Karpas-422 (cell line): Measurements from ENCODE around the gene PGS1. TPM values are rescaled to one million over a fixed set of nuclear protein-coding genes. Genes with fewer than 3 reads are reported as not detected.

ENCODE experiments used
- DNase-seq: peaks from one replicate; pipeline ENCODE4 v3.0.0-alpha.2; 2015
- H2AFZ ChIP-seq: fragments of 200-600 bp; sonication (generic); 2 replicates; pipeline ENCODE4 v1.6.1; 2014; ENCODE audit warnings: antibody characterized with exemption, low read length, mixed read lengths
- H3K27ac ChIP-seq: fragments of 200-600 bp; sonication (generic); 2 replicates; pipeline ENCODE4 v1.5.1; 2014; ENCODE audit warnings: mild to moderate bottlenecking, low read length, moderate library complexity
- H3K27me3 ChIP-seq: fragments of 200-600 bp; sonication (generic); 2 replicates; pipeline ENCODE4 v1.6.1; 2014; ENCODE audit warnings: low read length, mixed read lengths
- H3K36me3 ChIP-seq: fragments of 200-600 bp; sonication (generic); 2 replicates; pipeline ENCODE4 v1.6.1; 2014; ENCODE audit warnings: low read length, mixed read lengths; ENCODE audit not compliant: insufficient read depth
- H3K4me1 ChIP-seq: fragments of 200-600 bp; sonication (generic); 2 replicates; pipeline ENCODE4 v1.6.1; 2014; ENCODE audit warnings: mild to moderate bottlenecking, low read length, mixed read lengths
- H3K4me2 ChIP-seq: fragments of 200-600 bp; sonication (generic); 2 replicates; pipeline ENCODE4 v1.6.1; 2014; ENCODE audit warnings: low read length, low read depth, mild to moderate bottlenecking; ENCODE audit not compliant: poor library complexity, severe bottlenecking
- H3K4me3 ChIP-seq: fragments of 200-600 bp; sonication (generic); 2 replicates; pipeline ENCODE4 v1.5.1; 2014; ENCODE audit warnings: mild to moderate bottlenecking, antibody characterized with exemption, low read length, mixed read lengths
- H3K79me2 ChIP-seq: fragments of 200-600 bp; sonication (generic); 2 replicates; pipeline ENCODE4 v1.6.1; 2014; ENCODE audit warnings: mild to moderate bottlenecking, low read length, mixed read lengths
- H3K9ac ChIP-seq: fragments of 200-600 bp; sonication (generic); 2 replicates; pipeline ENCODE4 v1.6.0; 2014; ENCODE audit warnings: low read length
- H3K9me2 ChIP-seq: fragments of 200-600 bp; sonication (generic), shearing (Covaris generic); replicated peaks from 2 replicates; pipeline ENCODE4 v1.6.0; 2014; ENCODE audit warnings: mild to moderate bottlenecking, low read length, moderate library complexity; ENCODE audit not compliant: insufficient read depth
- H3K9me3 ChIP-seq: fragments of 300-700, 200-600 bp; sonication (generic); 2 replicates; pipeline ENCODE4 v1.6.1; 2014; ENCODE audit warnings: low read length, mixed read lengths
- H4K20me1 ChIP-seq: fragments of 200-600 bp; sonication (generic); 2 replicates; pipeline ENCODE4 v1.6.1; 2014; ENCODE audit warnings: mild to moderate bottlenecking, antibody characterized with exemption, low read length, low read depth; ENCODE audit not compliant: insufficient read depth
- total RNA-seq: library from RNA; depleted of rRNA; stranded (reverse); fragments of >200 nt; shearing (Covaris generic); gene quantifications from 2 replicates; pipeline ENCODE4 v1.2.3, GENCODE V29; 2014; ENCODE audit warnings: low replicate concordance

The PGS1 gene
- total RNA-seq, 1 experiment from 2014 or later: 15.9 TPM

- no peak overlapping the region for H3K27ac ChIP-seq
- no peaks in the 10 kb centered on the region for H4K20me1 ChIP-seq
- H3K4me2 ChIP-seq: peak overlapping the region; percentile 15
- H3K27me3 ChIP-seq: no peaks in the 10 kb centered on the region
- peaks cover 14% of the 10 kb centered on the region for H3K4me1 ChIP-seq
- peak; percentile 60 for DNase-seq
- H3K9me2 ChIP-seq: no peaks in the 10 kb centered on the region
- H2AFZ ChIP-seq: no peak overlapping the region
- no peaks in the 10 kb centered on the region for H3K36me3 ChIP-seq
- peak overlapping the region; percentile 20; the same call in 1 of the 2 replicates for H3K9ac ChIP-seq
- no peak overlapping the region for H3K4me3 ChIP-seq
- no peaks in the 10 kb centered on the region for H3K9me3 ChIP-seq
- H3K79me2 ChIP-seq: no peaks in the 10 kb centered on the region
These were observed 72.4 kb downstream of the PGS1 start for GRCh38 chr17:78450696-78451345.

DNA sequence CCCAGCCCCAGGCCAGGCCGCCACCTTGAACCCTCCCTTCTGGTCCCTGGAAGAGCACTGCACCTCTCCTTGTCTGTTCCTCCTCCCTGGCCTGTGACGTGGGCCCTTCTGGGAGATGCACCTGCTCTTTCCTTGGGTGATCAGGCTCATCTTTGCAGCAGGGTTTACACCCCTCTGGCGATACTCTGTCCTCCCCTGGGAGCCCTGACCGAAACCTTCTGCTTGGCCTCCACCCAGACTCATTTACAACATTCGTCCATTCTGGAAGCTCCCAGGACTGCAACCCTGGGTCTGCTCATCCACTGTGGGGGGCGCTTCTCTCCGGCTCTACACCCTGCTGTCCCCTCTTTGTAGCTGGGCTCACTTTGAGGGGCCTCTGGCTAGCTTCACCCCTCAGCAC, 73.3 kb downstream of the PGS1 start:
- Histone ChIP-seq H3K4me2 (peak overlapping the region; percentile 15), H3K27ac (no peak overlapping the region), H3K9me3 (no peaks in the 10 kb centered on the region), H3K9ac (no peak overlapping the region), H3K27me3 (no peaks in the 10 kb centered on the region), H3K36me3 (no peaks in the 10 kb centered on the region), H3K4me1 (peaks cover 14% of the 10 kb centered on the region), H2AFZ (no peak overlapping the region), H3K79me2 (no peaks in the 10 kb centered on the region), H3K4me3 (no peak overlapping the region), H3K9me2 (no peaks in the 10 kb centered on the region), H4K20me1 (no peaks in the 10 kb centered on the region)
- DNase-seq: no peak

GRCh38 chr17:78454346-78454745, 75.9 kb downstream of the PGS1 start:
- no peaks in the 10 kb centered on the region for H3K27me3 ChIP-seq
- H3K4me1 ChIP-seq: peaks cover 14% of the 10 kb centered on the region
- no peaks in the 10 kb centered on the region for H3K79me2 ChIP-seq
- H3K27ac ChIP-seq: no peak overlapping the region
- H3K9ac ChIP-seq: no peak overlapping the region
- no peak overlapping the region for H3K4me2 ChIP-seq
- no peak overlapping the region for H3K4me3 ChIP-seq
- DNase-seq: no peak
- no peak overlapping the region for H2AFZ ChIP-seq
- H4K20me1 ChIP-seq: no peaks in the 10 kb centered on the region
- no peaks in the 10 kb centered on the region for H3K9me3 ChIP-seq
- no peaks in the 10 kb centered on the region for H3K9me2 ChIP-seq
- no peaks in the 10 kb centered on the region for H3K36me3 ChIP-seq

DNA sequence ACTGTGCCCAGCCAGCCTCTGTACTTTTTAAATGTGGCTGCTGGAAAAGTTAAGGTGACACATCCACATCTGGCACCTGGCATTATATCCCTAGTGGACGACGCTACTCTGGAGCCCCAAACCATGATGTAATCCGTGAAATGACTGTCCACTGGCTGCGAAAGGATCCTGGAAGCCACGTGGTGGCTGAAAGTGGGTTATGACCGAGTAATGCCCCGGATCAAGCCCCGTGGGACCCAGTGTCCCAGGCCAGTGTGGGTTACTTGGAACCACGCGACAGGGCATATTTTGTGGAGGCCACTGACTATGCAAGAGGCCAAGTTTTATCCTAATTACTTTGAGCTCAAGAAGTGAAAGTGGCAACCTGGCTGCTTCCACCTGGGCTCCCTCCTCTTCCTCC, 79.6 kb downstream of the PGS1 start:
- Histone ChIP-seq H2AFZ (no peak overlapping the region), H3K27me3 (no peaks in the 10 kb centered on the region), H3K9ac (no peak overlapping the region), H3K9me2 (no peaks in the 10 kb centered on the region), H3K79me2 (no peaks in the 10 kb centered on the region), H3K36me3 (no peaks in the 10 kb centered on the region), H3K4me1 (no peaks in the 10 kb centered on the region), H3K27ac (no peak overlapping the region), H3K9me3 (no peaks in the 10 kb centered on the region), H3K4me2 (no peak overlapping the region), H3K4me3 (no peak overlapping the region), H4K20me1 (no peaks in the 10 kb centered on the region)
- no peak for DNase-seq

- Histone ChIP-seq H3K9ac (no peak overlapping the region), H3K4me2 (no peak overlapping the region), H3K27ac (no peak overlapping the region), H4K20me1 (no peaks in the 10 kb centered on the region), H3K9me3 (no peaks in the 10 kb centered on the region), H3K9me2 (no peaks in the 10 kb centered on the region), H3K36me3 (no peaks in the 10 kb centered on the region), H3K4me1 (no peaks in the 10 kb centered on the region), H3K4me3 (no peak overlapping the region), H3K27me3 (no peaks in the 10 kb centered on the region), H3K79me2 (no peaks in the 10 kb centered on the region), H2AFZ (no peak overlapping the region)
- DNase-seq: no peak
These were observed 80.4 kb downstream of the PGS1 start for GRCh38 chr17:78458736-78459335.

- H3K9me2 ChIP-seq: no peaks in the 10 kb centered on the region
- no peaks in the 10 kb centered on the region for H4K20me1 ChIP-seq
- DNase-seq: no peak
- no peaks in the 10 kb centered on the region for H3K27me3 ChIP-seq
- H3K4me3 ChIP-seq: no peak overlapping the region
- no peaks in the 10 kb centered on the region for H3K4me1 ChIP-seq
- H3K79me2 ChIP-seq: no peaks in the 10 kb centered on the region
- H3K9ac ChIP-seq: no peak overlapping the region
- H3K9me3 ChIP-seq: no peaks in the 10 kb centered on the region
- no peak overlapping the region for H3K27ac ChIP-seq
- no peak overlapping the region for H2AFZ ChIP-seq
- H3K4me2 ChIP-seq: no peak overlapping the region
- H3K36me3 ChIP-seq: no peaks in the 10 kb centered on the region
These were observed 81.2 kb downstream of the PGS1 start for GRCh38 chr17:78459696-78460095.

DNA sequence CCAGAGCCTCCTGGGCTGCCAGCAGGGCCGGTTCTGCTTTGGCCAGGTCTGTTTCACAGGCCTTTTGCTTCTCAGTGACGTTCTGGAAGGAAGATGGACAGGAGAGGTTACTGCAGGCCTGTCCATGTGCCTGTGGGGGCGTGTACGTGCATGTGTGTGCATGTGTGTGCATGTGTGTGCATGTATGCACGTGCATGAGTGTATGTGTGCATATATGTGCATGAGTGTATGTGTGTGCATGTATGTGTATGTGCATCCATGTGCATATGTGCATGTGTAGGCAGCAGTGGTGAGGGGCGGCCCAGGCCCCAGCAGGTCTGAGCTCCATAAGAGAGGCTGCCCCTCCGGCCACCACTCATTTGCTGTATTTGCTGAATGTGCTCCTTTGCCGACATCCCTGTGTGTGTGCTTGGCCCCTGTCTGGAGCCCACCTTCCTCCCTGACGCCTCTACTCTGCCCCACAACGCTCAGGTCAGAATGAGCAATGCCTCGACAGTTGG, 81.8 kb downstream of the PGS1 start:
- Histone ChIP-seq H3K9me2 (no peaks in the 10 kb centered on the region), H4K20me1 (no peaks in the 10 kb centered on the region), H2AFZ (no peak overlapping the region), H3K27ac (no peak overlapping the region), H3K4me3 (no peak overlapping the region), H3K4me1 (no peaks in the 10 kb centered on the region), H3K79me2 (no peaks in the 10 kb centered on the region), H3K27me3 (no peaks in the 10 kb centered on the region), H3K4me2 (no peak overlapping the region), H3K9ac (no peak overlapping the region), H3K36me3 (no peaks in the 10 kb centered on the region), H3K9me3 (no peaks in the 10 kb centered on the region)
- no peak for DNase-seq

DNA sequence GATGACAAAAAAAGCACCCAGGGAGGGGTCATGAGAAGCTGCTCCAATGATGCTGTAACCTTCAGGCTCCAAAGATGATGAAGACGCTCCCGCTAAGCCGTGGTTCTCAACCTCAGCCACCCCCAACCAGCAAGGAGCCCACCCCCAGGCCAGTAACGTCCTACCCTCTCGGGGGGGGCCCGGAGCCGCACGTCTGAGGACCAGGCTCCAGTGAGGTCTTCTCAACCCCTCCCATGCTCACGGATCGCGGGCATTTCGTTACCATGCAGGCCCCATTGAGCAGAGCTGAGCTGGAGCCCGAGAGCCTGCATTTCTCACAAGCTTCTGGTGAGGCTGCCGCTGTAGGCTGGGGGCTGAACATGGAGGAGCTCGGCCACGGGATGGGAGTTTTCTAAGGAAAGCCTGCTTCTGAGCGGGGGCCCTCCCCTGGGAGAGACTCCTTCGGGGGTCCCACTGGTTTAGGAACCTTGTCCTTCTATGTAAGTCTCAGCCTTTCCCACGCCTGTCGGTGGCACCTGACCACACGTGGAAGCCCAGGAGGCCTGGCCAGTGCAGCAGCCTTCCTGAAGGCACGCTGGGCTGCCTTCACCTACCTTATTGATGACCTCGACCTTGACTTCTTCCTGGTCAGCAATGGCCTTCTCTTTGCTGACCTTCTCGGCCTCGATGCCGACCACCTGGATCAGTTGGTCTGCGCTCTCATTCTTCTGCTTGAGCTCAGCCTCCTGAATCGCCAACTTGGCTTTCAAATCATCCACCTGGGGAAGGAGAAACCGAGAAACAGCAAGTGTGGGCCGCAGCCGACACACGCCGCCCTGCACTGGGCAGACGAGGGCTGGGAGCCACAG, 82.7 kb downstream of the PGS1 start:
- DNase-seq: no peak
- H3K27me3 ChIP-seq: no peaks in the 10 kb centered on the region

More for the DNA sequence above, 82.7 kb downstream of the PGS1 start:
- Histone ChIP-seq H4K20me1 (no peaks in the 10 kb centered on the region), H2AFZ (no peak overlapping the region), H3K4me2 (no peak overlapping the region), H3K27ac (no peak overlapping the region), H3K36me3 (no peaks in the 10 kb centered on the region), H3K9ac (no peak overlapping the region), H3K9me2 (no peaks in the 10 kb centered on the region), H3K4me3 (no peak overlapping the region), H3K79me2 (no peaks in the 10 kb centered on the region), H3K4me1 (no peaks in the 10 kb centered on the region), H3K9me3 (no peaks in the 10 kb centered on the region)
